Activated CD8-positive, alpha-beta memory T cell treated with anti-CD3 and anti-CD28 coated beads, Interleukin-2, amount 50 U/mL, for 24 hours (primary cell): ENCODE data around the gene CASP6.

Experiments used
- DNase-seq: peaks from one replicate; pipeline ENCODE4 v3.0.0-alpha.2; 2020; ENCODE audit errors: extremely low read depth

Gene CASP6

GRCh38 chr4:109702950-109703663 is at the start of gene CASP6:
CASP6 (minus strand) TSS chr4:109703445; CDS start chr4:109703395, 50 bp downstream.
- DNase-seq: peak; percentile 25

- DNase-seq: no peak
Observed at GRCh38 chr4:109752525-109752924, 49.3 kb upstream of the CASP6 start.

DNA sequence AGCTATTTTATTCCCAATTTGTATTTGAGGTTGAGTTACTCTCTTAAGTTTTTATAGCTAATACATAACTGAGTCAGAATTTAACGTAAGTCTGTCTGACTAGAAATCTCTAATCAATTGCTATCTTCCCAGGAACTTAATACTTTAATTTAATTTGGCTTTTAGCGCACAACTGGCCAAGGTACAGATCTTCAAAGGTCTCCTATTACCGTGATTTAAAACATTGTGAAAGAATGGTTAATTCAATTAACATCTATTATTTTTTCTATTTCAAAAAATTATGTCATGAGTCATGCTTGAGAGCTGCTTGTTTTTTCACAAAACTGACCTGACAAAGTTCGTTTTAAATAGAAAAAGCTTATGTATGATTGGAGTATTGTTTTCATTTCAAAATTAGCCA is 48.6 kb upstream of the CASP6 start:
- DNase-seq: no peak

- no peak for DNase-seq
Observed at GRCh38 chr4:109750652-109751244, 47.5 kb upstream of the CASP6 start.

DNA sequence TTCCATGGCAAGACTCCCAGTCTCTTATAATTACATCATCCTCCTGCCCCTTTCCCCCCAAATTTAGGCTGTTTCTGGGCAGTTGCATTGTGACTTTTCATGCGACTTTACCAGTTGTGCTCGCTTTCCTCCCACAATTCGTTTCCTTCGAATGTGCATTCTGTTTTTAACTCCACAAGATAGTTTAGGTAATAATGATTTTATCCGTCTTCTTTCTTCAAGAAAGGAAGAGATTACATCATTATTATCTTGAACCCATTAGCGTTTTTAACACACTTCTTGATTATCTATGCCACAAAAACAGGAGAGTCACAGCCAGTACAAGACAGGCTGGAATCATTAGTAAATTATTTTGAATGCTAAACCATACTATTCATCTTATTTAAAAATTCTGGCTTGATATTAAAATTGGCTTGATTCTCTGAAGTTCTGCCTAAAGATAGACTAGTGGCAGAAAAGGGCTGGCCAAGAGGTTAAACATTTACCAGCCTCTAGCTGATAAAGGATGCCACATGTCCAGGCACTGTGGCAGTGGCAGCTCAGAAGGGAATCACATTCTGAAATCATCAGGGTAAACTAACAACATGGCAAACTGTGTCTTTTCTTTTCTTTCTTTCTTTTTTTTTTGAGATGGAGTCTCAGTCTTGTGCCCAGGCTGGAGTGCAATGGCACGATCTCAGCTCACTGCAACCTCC is 46.3 kb upstream of the CASP6 start:
- DNase-seq: no peak

GRCh38 chr4:109748114-109748513 is 44.9 kb upstream of the CASP6 start:
- no peak for DNase-seq

- no peak for DNase-seq
Observed at GRCh38 chr4:109746728-109747127, 43.5 kb upstream of the CASP6 start.

DNA sequence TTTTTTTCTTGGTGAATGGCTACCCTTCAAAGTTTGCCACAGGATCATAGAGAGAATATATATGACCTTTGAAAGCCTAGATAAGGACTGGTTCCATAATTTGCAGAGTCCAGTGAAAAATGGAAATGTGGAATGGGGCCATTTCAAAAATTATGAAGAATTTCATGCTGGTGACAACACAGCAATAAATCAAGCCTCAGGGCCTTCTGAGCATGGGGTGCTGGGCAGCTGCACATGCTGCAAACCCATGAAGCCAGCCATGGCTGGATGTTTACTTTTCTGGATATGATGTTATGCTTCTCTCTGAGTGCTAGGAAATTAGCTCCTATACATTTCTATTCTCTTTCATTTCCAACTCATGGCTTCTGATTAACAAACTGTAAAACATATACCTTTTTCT is 42.6 kb upstream of the CASP6 start:
- no peak for DNase-seq

GRCh38 chr4:109739547-109739946 is 36.3 kb upstream of the CASP6 start:
- DNase-seq: no peak

GRCh38 chr4:109738104-109738872 is 35.0 kb upstream of the CASP6 start:
- no peak for DNase-seq

DNA sequence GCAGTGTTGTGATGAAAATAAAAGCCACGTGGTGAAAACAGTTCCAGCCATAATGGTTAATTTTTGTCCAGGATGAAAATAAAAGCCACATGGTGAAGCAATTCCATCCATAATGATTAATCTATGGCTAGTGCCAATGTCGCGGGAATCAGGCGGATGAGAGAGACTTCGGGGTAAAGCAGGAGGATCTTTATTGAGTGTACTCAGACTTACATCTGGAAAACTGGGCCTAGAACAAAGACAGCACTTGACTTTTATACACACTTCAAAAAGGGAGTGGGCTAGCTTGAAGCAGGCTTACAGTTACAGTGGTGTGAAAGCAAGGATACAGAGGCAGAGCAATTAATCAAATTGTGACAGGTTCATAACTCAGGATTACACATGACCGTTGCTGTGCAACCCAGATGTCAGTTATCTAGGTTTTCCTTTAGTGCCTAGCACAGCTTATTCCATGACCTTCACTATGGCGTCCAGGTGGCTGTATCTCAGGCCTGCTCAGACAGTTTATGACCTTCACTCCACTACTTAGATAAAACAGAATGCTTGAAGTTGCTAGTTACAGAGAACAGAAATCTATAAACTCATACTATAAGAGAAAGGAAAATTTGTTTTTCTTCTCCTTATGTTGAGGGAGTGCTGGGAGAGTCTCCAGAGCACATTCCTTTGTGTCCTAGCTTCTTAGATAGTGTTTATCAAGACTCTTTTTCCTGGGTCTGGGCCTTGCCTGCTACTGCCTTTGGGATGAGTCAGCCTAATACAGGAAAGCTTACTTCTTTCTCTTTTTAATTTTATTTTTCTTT is 32.5 kb upstream of the CASP6 start:
- no peak for DNase-seq

- DNase-seq: no peak
Observed at GRCh38 chr4:109733728-109734127, 30.5 kb upstream of the CASP6 start.

DNA sequence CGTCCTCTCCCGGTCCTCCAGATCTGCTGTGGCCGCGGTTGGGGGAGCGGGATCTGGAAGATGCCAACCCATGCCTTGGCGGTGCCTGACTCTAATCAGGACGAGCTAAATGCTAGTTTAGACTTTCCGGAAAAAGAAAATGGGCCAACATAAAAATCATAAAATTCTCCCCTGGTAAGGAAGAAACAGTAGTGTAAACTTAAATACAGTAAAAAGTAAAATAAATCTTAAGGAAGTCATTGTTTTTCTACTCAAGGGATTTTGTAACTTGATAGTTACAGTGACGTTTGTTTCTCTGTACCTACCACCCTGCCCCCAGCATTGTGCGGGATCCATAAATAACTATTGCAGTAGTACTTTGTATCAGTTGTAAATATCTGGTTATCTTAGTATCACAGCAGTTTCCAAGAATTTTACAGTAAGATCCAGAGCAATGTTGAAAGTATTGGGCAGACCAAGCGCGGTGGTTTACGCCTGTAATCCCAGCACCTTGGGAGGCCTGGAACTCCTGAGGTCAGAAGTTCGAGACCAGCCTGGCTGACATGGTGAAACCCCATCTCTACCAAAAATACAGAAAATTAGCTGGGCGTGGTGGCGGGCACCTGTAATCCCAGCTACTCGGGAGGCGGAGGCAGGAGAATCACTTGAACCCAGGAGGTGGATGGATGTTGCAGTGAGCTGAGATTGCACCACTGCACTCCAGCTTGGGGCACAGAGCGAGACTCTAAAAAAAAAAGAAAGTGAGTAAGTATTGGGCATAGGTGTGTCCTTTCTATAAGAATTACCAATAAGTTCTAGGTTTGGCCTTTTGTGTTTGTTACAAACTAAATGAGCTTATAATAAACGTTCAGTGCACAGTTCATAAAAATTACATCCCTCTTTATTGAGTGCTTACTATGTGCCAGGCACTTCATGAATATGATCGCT is 27.6 kb upstream of the CASP6 start:
- no peak for DNase-seq

DNA sequence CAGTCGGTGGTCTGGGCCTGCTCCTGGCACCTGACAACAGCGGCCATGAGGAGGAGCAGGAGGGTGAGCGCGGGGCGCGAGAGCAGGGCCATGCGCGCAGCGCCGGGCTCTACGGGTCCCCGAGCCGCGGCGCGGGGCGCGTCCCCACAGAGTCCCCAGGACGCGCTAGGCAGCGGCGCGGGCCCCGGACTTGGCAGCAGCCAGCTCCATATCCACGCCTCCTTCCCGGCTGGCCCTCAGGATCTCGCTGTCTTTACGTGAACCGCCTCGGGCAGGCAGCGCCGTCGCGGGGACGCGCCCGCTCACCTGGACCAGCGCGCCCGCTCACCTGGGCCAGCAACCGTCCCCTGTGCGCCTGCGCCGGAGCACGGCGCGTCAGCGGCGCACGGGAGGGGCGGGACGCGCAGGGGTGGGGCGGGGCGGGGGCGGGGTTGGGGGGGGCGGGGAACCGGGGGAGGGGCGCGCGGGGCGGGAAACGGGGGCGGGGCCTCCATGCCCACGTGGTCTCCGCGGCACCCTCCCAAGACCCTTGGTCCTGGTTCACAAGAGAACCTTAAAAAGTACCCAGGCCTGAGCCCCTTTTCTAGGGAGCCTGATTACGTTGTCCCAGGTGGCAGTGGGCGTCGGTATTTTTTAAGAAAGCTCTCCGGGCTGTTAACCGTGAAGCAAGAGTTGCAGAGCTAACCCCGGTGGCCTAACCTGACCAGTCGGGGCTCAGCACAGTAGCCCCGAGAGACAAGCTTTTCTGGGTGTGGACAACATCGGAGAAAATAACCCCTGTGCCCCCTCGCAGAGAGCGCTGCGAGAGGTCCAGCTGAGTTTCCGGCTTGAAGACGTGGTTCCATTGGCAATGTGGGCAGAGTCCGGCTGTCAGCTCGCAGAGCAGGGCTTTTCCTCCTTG is 26.7 kb upstream of the CASP6 start, which contains the start of gene PLA2G12A:
Gene PLA2G12A (minus strand): TSS at position 353 of the 901 bp plus-strand sequence. CDS start 261 bp downstream, at position 92.
- DNase-seq: peak; percentile 8

GRCh38 chr4:109729117-109729717 is 26.0 kb upstream of the CASP6 start:
- no peak for DNase-seq

DNA sequence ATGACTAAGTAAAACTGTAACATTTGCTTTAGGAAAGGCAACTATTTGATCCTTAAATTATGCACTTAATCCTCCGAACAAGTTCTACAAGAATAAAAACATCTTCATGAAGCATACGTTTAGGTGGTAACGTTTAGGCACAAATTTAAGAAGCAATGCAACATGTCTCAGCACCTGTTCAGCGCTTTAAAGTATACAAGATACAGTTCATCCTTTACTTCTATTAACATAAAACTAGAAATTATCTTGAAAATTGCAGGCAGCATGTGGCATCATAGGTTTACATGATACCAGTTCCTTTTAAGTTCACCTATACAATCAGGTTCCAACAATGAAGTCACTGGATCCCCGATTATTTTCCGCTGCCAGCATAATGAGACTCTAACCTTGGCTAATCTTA is 25.1 kb upstream of the CASP6 start:
- DNase-seq: no peak

DNA sequence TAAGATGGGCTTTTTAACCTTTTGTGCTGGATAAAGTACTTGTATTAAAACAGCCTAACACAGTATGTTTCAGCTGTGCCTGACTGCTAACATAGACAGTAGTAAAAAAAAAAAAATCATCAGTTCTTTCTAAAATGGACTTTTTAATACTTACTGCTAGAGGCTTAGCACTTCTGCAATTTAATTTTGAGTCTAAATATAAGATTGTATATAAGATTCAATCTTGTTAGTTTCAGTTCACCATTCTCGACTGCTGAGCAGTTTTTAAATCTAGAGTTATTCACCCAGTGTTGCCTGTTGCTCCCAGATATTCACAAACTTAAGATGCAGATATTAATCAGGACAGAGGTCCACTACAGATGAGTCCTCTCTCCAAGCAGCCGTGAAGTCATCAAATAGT is 19.9 kb upstream of the CASP6 start:
- no peak for DNase-seq

GRCh38 chr4:109722357-109722756 is 19.1 kb upstream of the CASP6 start:
- DNase-seq: no peak

- no peak for DNase-seq
Observed at GRCh38 chr4:109721033-109721432, 17.8 kb upstream of the CASP6 start.
